Neural cell (in vitro differentiated cells): ENCODE data around the gene PCDHB10. TPM values are rescaled to one million over a fixed set of nuclear protein-coding genes. Genes with fewer than 3 reads are reported as not detected.
"Not testable (repeated sequence)": the region's sequence is repeated elsewhere in the genome, so short reads cannot be mapped to it uniquely, and the experiment has no call there.

Experiments used
- H2AFZ ChIP-seq: fragments of 200-600, 300-800 bp; sonication (generic), shearing (Covaris generic); 2 replicates; pipeline ENCODE4 v1.6.0; 2014; ENCODE audit warnings: low read depth, mild to moderate bottlenecking, antibody characterized with exemption, low read length, moderate library complexity
- H3F3A ChIP-seq: fragments of 200-600 bp; shearing (Covaris generic); 2 replicates; pipeline ENCODE4 v1.6.1; 2016; ENCODE audit warnings: mild to moderate bottlenecking, moderate library complexity, mixed read lengths, antibody characterized with exemption, low read length; ENCODE audit not compliant: insufficient read depth, poor library complexity, severe bottlenecking
- H3K27ac ChIP-seq: fragments of 200-600, 300-800 bp; sonication (generic), shearing (Covaris generic); 2 replicates; pipeline ENCODE4 v1.5.1; 2014; ENCODE audit warnings: mild to moderate bottlenecking, low read length, moderate library complexity
- H3K27me3 ChIP-seq: fragments of 300-800, 200-600 bp; sonication (generic), shearing (Covaris generic); 2 replicates; pipeline ENCODE4 v1.6.0; 2014; ENCODE audit warnings: mild to moderate bottlenecking, low read depth, low read length, moderate library complexity; ENCODE audit not compliant: insufficient read depth
- H3K36me3 ChIP-seq: fragments of 300-800, 200-600 bp; sonication (generic), shearing (Covaris generic); 2 replicates; pipeline ENCODE4 v1.5.1; 2014; ENCODE audit warnings: mild to moderate bottlenecking, antibody characterized with exemption, low read length, moderate library complexity; ENCODE audit not compliant: insufficient read depth
- H3K4me2 ChIP-seq: fragments of 300-800, 200-600 bp; sonication (generic), shearing (Covaris generic); 2 replicates; pipeline ENCODE4 v1.6.0; 2014; ENCODE audit warnings: mild to moderate bottlenecking, low read length
- H3K4me3 ChIP-seq: fragments of 300-800, 200-600 bp; sonication (generic), shearing (Covaris generic); 2 replicates; pipeline ENCODE4 v1.5.1; 2014; ENCODE audit warnings: mild to moderate bottlenecking, low read length, moderate library complexity
- H3K79me2 ChIP-seq: fragments of 200-600 bp; shearing (Covaris generic); replicated peaks from 2 replicates; pipeline ENCODE4 v1.6.0; 2014; ENCODE audit warnings: mild to moderate bottlenecking, low read length, moderate library complexity; ENCODE audit not compliant: insufficient read depth
- H3K9ac ChIP-seq: fragments of 300-800, 200-600 bp; sonication (generic), shearing (Covaris generic); 2 replicates; pipeline ENCODE4 v1.6.1; 2016; ENCODE audit warnings: mild to moderate bottlenecking, low read length, mixed read lengths
- H3K9me2 ChIP-seq: fragments of 200-600 bp; shearing (Covaris generic); 2 replicates; pipeline ENCODE4 v1.6.1; 2016; ENCODE audit warnings: mild to moderate bottlenecking, low read length, mixed read lengths; ENCODE audit not compliant: insufficient read depth
- H3K9me3 ChIP-seq: fragments of 200-600, 300-800 bp; sonication (generic), shearing (Covaris generic); 2 replicates; pipeline ENCODE4 v1.6.1; 2016; ENCODE audit warnings: mild to moderate bottlenecking, mixed run types, low read length, moderate library complexity, mixed read lengths
- H4K20me1 ChIP-seq: fragments of 200-600 bp; shearing (Covaris generic); 2 replicates; pipeline ENCODE4 v1.6.1; 2016; ENCODE audit warnings: mild to moderate bottlenecking, mixed run types; ENCODE audit not compliant: insufficient read depth
- CTCF ChIP-seq: fragments of 450-650 bp; IDR thresholded peaks from 2 replicates; pipeline ENCODE4 v1.5.1; 2014; ENCODE audit warnings: antibody characterized with exemption, mild to moderate bottlenecking, moderate library complexity; ENCODE audit not compliant: poor library complexity, severe bottlenecking
- EP300 ChIP-seq: fragments of 450-650 bp; conservative IDR thresholded peaks from 2 replicates; pipeline ENCODE4 v1.6.1; 2014; ENCODE audit warnings: antibody characterized with exemption, mild to moderate bottlenecking, moderate library complexity; ENCODE audit not compliant: poor library complexity, severe bottlenecking
- EZH2 ChIP-seq: fragments of 200-600, 300-800 bp; shearing (Covaris generic), sonication (generic); IDR thresholded peaks from 2 replicates; pipeline ENCODE4 v1.6.1; 2014; ENCODE audit warnings: antibody characterized with exemption, low read length, borderline replicate concordance, mild to moderate bottlenecking; ENCODE audit not compliant: insufficient read depth, poor library complexity, severe bottlenecking
- MXI1 ChIP-seq: fragments of 450-650 bp; conservative IDR thresholded peaks from 2 replicates; pipeline ENCODE4 v1.6.1; 2014; ENCODE audit warnings: antibody characterized with exemption, mild to moderate bottlenecking; ENCODE audit not compliant: poor library complexity, severe bottlenecking
- POLR2AphosphoS5 ChIP-seq: IDR thresholded peaks from 2 replicates; pipeline ENCODE4 v1.6.1; 2012
- RAD21 ChIP-seq: fragments of 450-650 bp; conservative IDR thresholded peaks from 2 replicates; pipeline ENCODE4 v1.6.1; 2014; ENCODE audit warnings: antibody characterized with exemption, mild to moderate bottlenecking, moderate library complexity
- REST ChIP-seq: IDR thresholded peaks from 2 replicates; pipeline ENCODE4 v1.6.1; 2012; ENCODE audit warnings: borderline replicate concordance
- SMC3 ChIP-seq: fragments of 450-650 bp; conservative IDR thresholded peaks from 2 replicates; pipeline ENCODE4 v1.6.1; 2014; ENCODE audit warnings: antibody characterized with exemption, mild to moderate bottlenecking, moderate library complexity; ENCODE audit not compliant: poor library complexity
- TAF1 ChIP-seq: IDR thresholded peaks from 2 replicates; pipeline ENCODE4 v1.6.1; 2012; ENCODE audit warnings: low read depth
- polyA plus RNA-seq: library from polyadenylated mRNA; depleted of rRNA; stranded (reverse); fragments of >200 nt; gene quantifications from 2 replicates; pipeline ENCODE4 v1.2.3, GENCODE V29; 2014

PCDHB10 gene
- polyA plus RNA-seq, 1 donor from 2014 or later, result 8.7 TPM

GRCh38 chr5:141150224-141150992, 41.7 kb upstream of the PCDHB10 start:
- Histone ChIP-seq H3K9ac (no peak overlapping the region), H3K79me2 (no peaks in the 10 kb centered on the region), H3K4me2 (no peak overlapping the region), H3K27me3 (no peaks in the 10 kb centered on the region), H2AFZ (no peak overlapping the region), H3K36me3 (peaks cover 11% of the 10 kb centered on the region), H4K20me1 (no peaks in the 10 kb centered on the region), H3K9me3 (peaks cover 15% of the 10 kb centered on the region), H3K9me2 (no peaks in the 10 kb centered on the region), H3K4me3 (no peak overlapping the region), H3F3A (no peaks in the 10 kb centered on the region), H3K27ac (no peak overlapping the region)
- TF ChIP-seq EP300 (no peak), RAD21 (no peak), MXI1 (no peak), POLR2AphosphoS5 (no peak), EZH2 (no peak), CTCF (no peak), TAF1 (no peak), SMC3 (no peak), REST (no peak)

- no peak overlapping the region for H3K4me3 ChIP-seq
- peaks cover 21% of the 10 kb centered on the region for H3K9me3 ChIP-seq
- H2AFZ ChIP-seq, result no peak overlapping the region
- H3K9me2 ChIP-seq, result no peaks in the 10 kb centered on the region
- H3K27me3 ChIP-seq, result no peaks in the 10 kb centered on the region
- peaks cover 11% of the 10 kb centered on the region for H3K36me3 ChIP-seq
- H4K20me1 ChIP-seq, result no peaks in the 10 kb centered on the region
- no peak overlapping the region for H3K9ac ChIP-seq
- no peaks in the 10 kb centered on the region for H3F3A ChIP-seq
- H3K27ac ChIP-seq, result no peak overlapping the region
- no peak overlapping the region for H3K4me2 ChIP-seq
- no peaks in the 10 kb centered on the region for H3K79me2 ChIP-seq
- TF ChIP-seq RAD21 (no peak), EP300 (no peak), EZH2 (no peak)
Observed at GRCh38 chr5:141150993-141151325, 41.2 kb upstream of the PCDHB10 start.

GRCh38 chr5:141151632-141152031, 40.5 kb upstream of the PCDHB10 start:
- H3K4me3 ChIP-seq, result not testable (repeated sequence)
- peaks cover 27% of the 10 kb centered on the region for H3K9me3 ChIP-seq

GRCh38 chr5:141152096-141152495, 40.1 kb upstream of the PCDHB10 start:
- H3K79me2 ChIP-seq, H3K27ac ChIP-seq: not testable (repeated sequence)
- peaks cover 30% of the 10 kb centered on the region for H3K9me3 ChIP-seq

More at GRCh38 chr5:141151632-141152031, 40.5 kb upstream of the PCDHB10 start:
- not testable (repeated sequence) for H3K9ac ChIP-seq, H3K27me3 ChIP-seq, H4K20me1 ChIP-seq, H3K4me2 ChIP-seq, H3F3A ChIP-seq, H3K9me2 ChIP-seq, H3K27ac ChIP-seq, H2AFZ ChIP-seq, H3K79me2 ChIP-seq
- peaks cover 11% of the 10 kb centered on the region for H3K36me3 ChIP-seq

More at GRCh38 chr5:141152096-141152495, 40.1 kb upstream of the PCDHB10 start:
- not testable (repeated sequence) for H4K20me1 ChIP-seq, H3K9me2 ChIP-seq, H3K4me3 ChIP-seq, H3K4me2 ChIP-seq, H3K9ac ChIP-seq, H2AFZ ChIP-seq, H3K27me3 ChIP-seq, H3F3A ChIP-seq
- peaks cover 11% of the 10 kb centered on the region for H3K36me3 ChIP-seq
